Neural cell (in vitro differentiated cells): ENCODE data around the gene RAPGEF4. TPM values are rescaled to one million over a fixed set of nuclear protein-coding genes. Genes with fewer than 3 reads are reported as not detected.

ENCODE experiments used
- H2AFZ ChIP-seq: fragments of 200-600, 300-800 bp; sonication (generic), shearing (Covaris generic); 2 replicates; pipeline ENCODE4 v1.6.0; 2014; ENCODE audit warnings: low read depth, mild to moderate bottlenecking, antibody characterized with exemption, low read length, moderate library complexity
- H3F3A ChIP-seq: fragments of 200-600 bp; shearing (Covaris generic); 2 replicates; pipeline ENCODE4 v1.6.1; 2016; ENCODE audit warnings: mild to moderate bottlenecking, moderate library complexity, mixed read lengths, antibody characterized with exemption, low read length; ENCODE audit not compliant: insufficient read depth, poor library complexity, severe bottlenecking
- H3K27ac ChIP-seq: fragments of 200-600, 300-800 bp; sonication (generic), shearing (Covaris generic); 2 replicates; pipeline ENCODE4 v1.5.1; 2014; ENCODE audit warnings: mild to moderate bottlenecking, low read length, moderate library complexity
- H3K27me3 ChIP-seq: fragments of 300-800, 200-600 bp; sonication (generic), shearing (Covaris generic); 2 replicates; pipeline ENCODE4 v1.6.0; 2014; ENCODE audit warnings: mild to moderate bottlenecking, low read depth, low read length, moderate library complexity; ENCODE audit not compliant: insufficient read depth
- H3K36me3 ChIP-seq: fragments of 300-800, 200-600 bp; sonication (generic), shearing (Covaris generic); 2 replicates; pipeline ENCODE4 v1.5.1; 2014; ENCODE audit warnings: mild to moderate bottlenecking, antibody characterized with exemption, low read length, moderate library complexity; ENCODE audit not compliant: insufficient read depth
- H3K4me2 ChIP-seq: fragments of 300-800, 200-600 bp; sonication (generic), shearing (Covaris generic); 2 replicates; pipeline ENCODE4 v1.6.0; 2014; ENCODE audit warnings: mild to moderate bottlenecking, low read length
- H3K4me3 ChIP-seq: fragments of 300-800, 200-600 bp; sonication (generic), shearing (Covaris generic); 2 replicates; pipeline ENCODE4 v1.5.1; 2014; ENCODE audit warnings: mild to moderate bottlenecking, low read length, moderate library complexity
- H3K79me2 ChIP-seq: fragments of 200-600 bp; shearing (Covaris generic); replicated peaks from 2 replicates; pipeline ENCODE4 v1.6.0; 2014; ENCODE audit warnings: mild to moderate bottlenecking, low read length, moderate library complexity; ENCODE audit not compliant: insufficient read depth
- H3K9ac ChIP-seq: fragments of 300-800, 200-600 bp; sonication (generic), shearing (Covaris generic); 2 replicates; pipeline ENCODE4 v1.6.1; 2016; ENCODE audit warnings: mild to moderate bottlenecking, low read length, mixed read lengths
- H3K9me2 ChIP-seq: fragments of 200-600 bp; shearing (Covaris generic); 2 replicates; pipeline ENCODE4 v1.6.1; 2016; ENCODE audit warnings: mild to moderate bottlenecking, low read length, mixed read lengths; ENCODE audit not compliant: insufficient read depth
- H3K9me3 ChIP-seq: fragments of 200-600, 300-800 bp; sonication (generic), shearing (Covaris generic); 2 replicates; pipeline ENCODE4 v1.6.1; 2016; ENCODE audit warnings: mild to moderate bottlenecking, mixed run types, low read length, moderate library complexity, mixed read lengths
- H4K20me1 ChIP-seq: fragments of 200-600 bp; shearing (Covaris generic); 2 replicates; pipeline ENCODE4 v1.6.1; 2016; ENCODE audit warnings: mild to moderate bottlenecking, mixed run types; ENCODE audit not compliant: insufficient read depth
- EP300 ChIP-seq: fragments of 450-650 bp; conservative IDR thresholded peaks from 2 replicates; pipeline ENCODE4 v1.6.1; 2014; ENCODE audit warnings: antibody characterized with exemption, mild to moderate bottlenecking, moderate library complexity; ENCODE audit not compliant: poor library complexity, severe bottlenecking
- EZH2 ChIP-seq: fragments of 200-600, 300-800 bp; shearing (Covaris generic), sonication (generic); IDR thresholded peaks from 2 replicates; pipeline ENCODE4 v1.6.1; 2014; ENCODE audit warnings: antibody characterized with exemption, low read length, borderline replicate concordance, mild to moderate bottlenecking; ENCODE audit not compliant: insufficient read depth, poor library complexity, severe bottlenecking
- MXI1 ChIP-seq: fragments of 450-650 bp; conservative IDR thresholded peaks from 2 replicates; pipeline ENCODE4 v1.6.1; 2014; ENCODE audit warnings: antibody characterized with exemption, mild to moderate bottlenecking; ENCODE audit not compliant: poor library complexity, severe bottlenecking
- POLR2AphosphoS5 ChIP-seq: IDR thresholded peaks from 2 replicates; pipeline ENCODE4 v1.6.1; 2012
- RAD21 ChIP-seq: fragments of 450-650 bp; conservative IDR thresholded peaks from 2 replicates; pipeline ENCODE4 v1.6.1; 2014; ENCODE audit warnings: antibody characterized with exemption, mild to moderate bottlenecking, moderate library complexity
- SMC3 ChIP-seq: fragments of 450-650 bp; conservative IDR thresholded peaks from 2 replicates; pipeline ENCODE4 v1.6.1; 2014; ENCODE audit warnings: antibody characterized with exemption, mild to moderate bottlenecking, moderate library complexity; ENCODE audit not compliant: poor library complexity
- TAF1 ChIP-seq: IDR thresholded peaks from 2 replicates; pipeline ENCODE4 v1.6.1; 2012; ENCODE audit warnings: low read depth
- polyA plus RNA-seq: library from polyadenylated mRNA; depleted of rRNA; stranded (reverse); fragments of >200 nt; gene quantifications from 2 replicates; pipeline ENCODE4 v1.2.3, GENCODE V29; 2014
- TF ChIP-seq, protein P1 (sequence below): fragments of 450-650 bp; IDR thresholded peaks from 2 replicates; pipeline ENCODE4 v1.5.1; 2014; ENCODE audit warnings: antibody characterized with exemption, mild to moderate bottlenecking, moderate library complexity; ENCODE audit not compliant: poor library complexity, severe bottlenecking

Gene RAPGEF4
- polyA plus RNA-seq, 1 donor from 2014 or later = 10.4 TPM

DNA sequence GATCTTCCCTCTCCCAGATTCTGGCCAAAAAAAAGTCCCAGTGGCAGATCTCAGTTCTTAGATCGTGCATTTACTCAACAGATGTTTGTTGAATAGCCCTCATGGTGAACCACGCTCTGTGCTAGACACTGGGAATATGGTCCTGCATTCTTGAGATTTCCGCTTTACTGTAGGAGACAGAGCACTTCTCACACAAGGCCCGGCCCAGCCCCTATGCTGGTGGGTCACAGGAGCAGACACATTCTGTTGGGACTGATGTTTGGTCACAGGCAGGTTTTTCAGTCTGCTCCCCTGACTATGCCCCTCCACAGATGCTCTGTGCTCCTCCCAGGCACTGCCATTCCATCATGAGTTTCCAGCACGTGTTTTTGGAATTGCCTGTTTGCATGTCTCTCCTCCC is 110.9 kb downstream of the RAPGEF4 start:
- H2AFZ ChIP-seq = no peak overlapping the region
- H3K27me3 ChIP-seq = no peaks in the 10 kb centered on the region
- H3K36me3 ChIP-seq = no peaks in the 10 kb centered on the region
- H3K9ac ChIP-seq = no peak overlapping the region
- no peak overlapping the region for H3K4me2 ChIP-seq
- H3K4me3 ChIP-seq = no peak overlapping the region
- no peaks in the 10 kb centered on the region for H3K9me2 ChIP-seq
- no peak for TF ChIP-seq TAF1
- TF ChIP-seq EP300 = no peak
- no peak for TF ChIP-seq MXI1
- no peak for TF ChIP-seq EZH2
- no peak overlapping the region for H3K27ac ChIP-seq
- H3F3A ChIP-seq = no peaks in the 10 kb centered on the region
- H3K79me2 ChIP-seq = no peaks in the 10 kb centered on the region
- no peaks in the 10 kb centered on the region for H3K9me3 ChIP-seq
- no peaks in the 10 kb centered on the region for H4K20me1 ChIP-seq

DNA sequence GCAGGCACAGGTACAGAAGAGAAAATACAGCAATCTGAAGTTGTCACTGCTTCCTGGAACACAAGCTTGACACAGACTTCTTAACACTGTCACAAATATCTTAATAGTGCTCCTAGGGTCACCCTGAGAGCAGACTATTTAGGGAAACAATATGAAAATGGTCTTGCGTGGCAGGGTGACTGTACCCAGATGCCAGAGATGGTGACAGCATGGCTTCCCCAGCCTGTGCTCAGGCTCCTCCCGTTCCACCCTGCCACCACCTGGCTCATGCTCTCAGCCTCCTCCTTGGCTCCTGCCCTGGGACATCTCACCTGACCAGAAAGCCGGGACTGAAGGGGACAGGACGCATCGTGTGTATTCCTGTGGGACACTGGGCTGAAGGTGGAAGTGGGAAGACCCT is 111.5 kb downstream of the RAPGEF4 start:
- no peak overlapping the region for H3K9ac ChIP-seq
- no peaks in the 10 kb centered on the region for H3K9me3 ChIP-seq
- no peaks in the 10 kb centered on the region for H3K36me3 ChIP-seq
- H3K27ac ChIP-seq = no peak overlapping the region
- H3K9me2 ChIP-seq = no peaks in the 10 kb centered on the region
- H3K79me2 ChIP-seq = no peaks in the 10 kb centered on the region
- no peaks in the 10 kb centered on the region for H3K27me3 ChIP-seq
- H3F3A ChIP-seq = no peaks in the 10 kb centered on the region
- no peak overlapping the region for H3K4me3 ChIP-seq
- no peak overlapping the region for H3K4me2 ChIP-seq
- TF ChIP-seq EZH2 (no peak), POLR2AphosphoS5 (no peak)
- TF ChIP-seq, protein P1, sequence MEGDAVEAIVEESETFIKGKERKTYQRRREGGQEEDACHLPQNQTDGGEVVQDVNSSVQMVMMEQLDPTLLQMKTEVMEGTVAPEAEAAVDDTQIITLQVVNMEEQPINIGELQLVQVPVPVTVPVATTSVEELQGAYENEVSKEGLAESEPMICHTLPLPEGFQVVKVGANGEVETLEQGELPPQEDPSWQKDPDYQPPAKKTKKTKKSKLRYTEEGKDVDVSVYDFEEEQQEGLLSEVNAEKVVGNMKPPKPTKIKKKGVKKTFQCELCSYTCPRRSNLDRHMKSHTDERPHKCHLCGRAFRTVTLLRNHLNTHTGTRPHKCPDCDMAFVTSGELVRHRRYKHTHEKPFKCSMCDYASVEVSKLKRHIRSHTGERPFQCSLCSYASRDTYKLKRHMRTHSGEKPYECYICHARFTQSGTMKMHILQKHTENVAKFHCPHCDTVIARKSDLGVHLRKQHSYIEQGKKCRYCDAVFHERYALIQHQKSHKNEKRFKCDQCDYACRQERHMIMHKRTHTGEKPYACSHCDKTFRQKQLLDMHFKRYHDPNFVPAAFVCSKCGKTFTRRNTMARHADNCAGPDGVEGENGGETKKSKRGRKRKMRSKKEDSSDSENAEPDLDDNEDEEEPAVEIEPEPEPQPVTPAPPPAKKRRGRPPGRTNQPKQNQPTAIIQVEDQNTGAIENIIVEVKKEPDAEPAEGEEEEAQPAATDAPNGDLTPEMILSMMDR = no peak
- no peaks in the 10 kb centered on the region for H4K20me1 ChIP-seq
- no peak overlapping the region for H2AFZ ChIP-seq

DNA sequence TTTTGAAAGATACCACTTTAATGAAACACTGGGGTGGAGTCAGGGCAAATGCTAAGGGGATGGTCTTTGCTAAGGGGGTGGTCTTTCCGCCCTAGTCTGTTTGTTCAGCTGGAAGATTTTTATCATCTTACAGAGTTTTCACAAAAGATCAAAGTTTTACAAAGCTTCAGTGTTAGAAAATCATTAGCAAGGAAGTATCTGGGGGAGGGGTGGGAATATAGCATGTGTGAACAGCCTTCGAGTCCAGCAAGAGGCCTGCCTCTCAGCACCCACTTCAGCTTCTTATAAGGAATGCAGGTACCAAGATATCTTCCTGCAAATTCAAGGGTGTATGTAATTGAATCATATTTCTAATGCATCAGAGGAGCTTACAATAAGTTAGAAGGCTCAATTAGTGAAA is 112.9 kb downstream of the RAPGEF4 start:
- TF ChIP-seq RAD21 (no peak), POLR2AphosphoS5 (no peak), TAF1 (no peak), EP300 (no peak)
- H3K9me2 ChIP-seq = no peaks in the 10 kb centered on the region

DNA sequence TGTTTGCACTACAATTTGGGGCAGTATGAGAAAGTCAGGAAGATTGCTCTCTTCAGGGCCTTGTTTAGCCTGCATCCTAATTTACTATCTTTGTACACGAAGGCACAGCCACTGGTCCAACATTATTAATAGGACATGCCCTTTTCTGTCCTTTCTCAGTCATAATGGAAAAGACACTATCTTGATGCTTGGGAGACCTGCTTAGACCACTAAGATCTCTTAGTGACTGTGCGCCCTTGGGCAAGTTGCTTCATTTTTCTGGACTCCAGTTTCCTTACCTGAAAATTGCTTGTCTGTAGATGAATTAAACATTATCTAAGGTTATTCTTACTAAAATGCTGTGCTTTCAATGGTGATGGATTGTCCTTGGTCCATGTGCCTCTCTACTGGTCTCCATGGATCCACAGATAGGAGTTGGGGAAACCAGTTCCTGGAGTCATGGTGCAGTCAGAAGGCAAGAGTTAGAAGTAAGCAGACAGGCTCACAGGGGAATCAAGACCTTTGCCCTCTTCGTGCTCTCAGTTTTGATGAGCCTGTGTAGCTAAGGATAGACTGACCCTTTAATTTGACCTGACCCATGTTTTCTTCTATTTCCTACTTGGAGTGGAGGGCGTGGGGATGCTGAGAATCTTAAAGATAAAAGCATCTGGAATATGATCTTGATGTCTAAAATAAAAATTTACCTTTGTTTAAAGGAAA is 114.0 kb downstream of the RAPGEF4 start:
- Histone ChIP-seq H3K27me3 (no peaks in the 10 kb centered on the region), H3K9me2 (no peaks in the 10 kb centered on the region), H3K9me3 (peaks cover 1% of the 10 kb centered on the region), H3K4me3 (no peak overlapping the region), H3K36me3 (no peaks in the 10 kb centered on the region), H2AFZ (no peak overlapping the region), H3K27ac (no peak overlapping the region), H3K79me2 (no peaks in the 10 kb centered on the region), H3K4me2 (no peak overlapping the region), H3K9ac (no peak overlapping the region), H4K20me1 (no peaks in the 10 kb centered on the region), H3F3A (no peaks in the 10 kb centered on the region)
- TF ChIP-seq SMC3 = no peak

More for the DNA sequence above, 112.9 kb downstream of the RAPGEF4 start:
- no peak overlapping the region for H3K4me3 ChIP-seq
- H3K27ac ChIP-seq = no peak overlapping the region
- no peaks in the 10 kb centered on the region for H3K79me2 ChIP-seq
- H2AFZ ChIP-seq = no peak overlapping the region
- no peak overlapping the region for H3K9ac ChIP-seq
- H3K36me3 ChIP-seq = no peaks in the 10 kb centered on the region
- H3F3A ChIP-seq = no peaks in the 10 kb centered on the region
- no peaks in the 10 kb centered on the region for H4K20me1 ChIP-seq
- H3K27me3 ChIP-seq = no peaks in the 10 kb centered on the region
- no peaks in the 10 kb centered on the region for H3K9me3 ChIP-seq
- no peak overlapping the region for H3K4me2 ChIP-seq
